PC-9 (cell line): ENCODE results near the gene MMP11.

Experiments used
- CTCF ChIP-seq: fragments of 200-600 bp; sonication (generic); conservative IDR thresholded peaks from 2 replicates; pipeline ENCODE4 v1.6.1; 2017; ENCODE audit warnings: mixed run types, antibody characterized with exemption, mild to moderate bottlenecking, moderate library complexity
- EZH2 ChIP-seq: fragments of 200-600 bp; sonication (generic); IDR thresholded peaks from 2 replicates; pipeline ENCODE4 v1.8.0; 2017; ENCODE audit warnings: antibody characterized with exemption, low read depth

GRCh38 chr22:23779731-23780130, 7.1 kb downstream of the MMP11 start:
- TF ChIP-seq EZH2: no peak
- TF ChIP-seq CTCF: no peak
